GM18498 (cell line): ENCODE data around the gene IDH2.
"Not testable (repeated sequence)": the region's sequence is repeated elsewhere in the genome, so short reads cannot be mapped to it uniquely, and the experiment has no call there.

Experiments
- ATAC-seq: cut with Tn5 transposase; IDR thresholded peaks from one replicate; pipeline ENCODE4 v1.9.1; 2021; ENCODE audit warnings: mild to moderate bottlenecking, moderate library complexity; ENCODE audit not compliant: unreplicated experiment

The IDH2 gene

DNA sequence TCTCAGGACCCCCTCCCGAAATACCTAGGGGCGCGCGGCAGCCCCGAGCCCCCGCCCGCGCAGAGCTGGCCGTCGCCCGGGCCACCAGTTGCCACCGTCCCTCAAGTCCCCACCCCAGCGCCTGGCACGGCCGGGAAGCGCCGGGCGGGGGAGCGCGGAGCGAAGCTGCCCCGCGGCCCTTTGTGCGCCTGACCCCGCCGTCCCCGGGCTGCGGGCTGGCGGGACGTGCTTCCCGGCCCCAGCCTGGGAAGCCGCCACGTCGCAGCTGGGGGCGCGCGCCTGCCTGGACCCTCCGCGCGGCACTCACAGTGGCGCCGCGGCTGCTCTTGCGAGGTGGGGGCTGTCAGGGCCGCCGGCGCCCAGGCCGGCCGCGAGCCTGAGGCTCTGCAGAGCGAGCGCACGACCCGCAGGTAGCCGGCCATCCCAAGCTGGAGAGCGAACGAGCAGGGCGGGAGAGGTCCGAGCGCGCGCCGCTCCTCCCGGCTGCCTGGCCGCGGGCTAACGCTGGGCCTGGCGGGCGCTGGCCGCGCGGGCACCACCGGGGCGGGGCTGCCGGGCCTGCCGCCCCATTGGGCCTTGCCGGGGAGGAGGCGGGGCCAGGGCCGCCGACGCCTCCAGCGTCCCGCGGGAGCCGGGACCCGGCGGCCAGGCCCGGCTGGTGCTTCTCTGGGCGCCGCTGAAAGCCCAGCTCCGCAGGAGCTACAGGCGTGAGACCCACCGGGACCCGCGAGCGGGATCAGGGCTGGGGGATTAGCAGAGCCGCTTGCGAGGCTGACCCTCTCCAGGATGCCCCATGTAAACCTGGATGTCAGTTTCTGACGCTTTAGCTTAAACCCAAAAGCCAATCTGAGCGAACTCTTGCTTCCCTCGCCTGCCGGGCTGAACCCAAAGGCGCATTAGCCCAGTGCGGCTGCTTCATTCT lies at the start of gene IDH2:
IDH2 (minus strand) TSS at position 500 of the 922 bp plus-strand sequence; CDS start at position 422, 78 bp downstream.
- ATAC-seq = peak; percentile 78

DNA sequence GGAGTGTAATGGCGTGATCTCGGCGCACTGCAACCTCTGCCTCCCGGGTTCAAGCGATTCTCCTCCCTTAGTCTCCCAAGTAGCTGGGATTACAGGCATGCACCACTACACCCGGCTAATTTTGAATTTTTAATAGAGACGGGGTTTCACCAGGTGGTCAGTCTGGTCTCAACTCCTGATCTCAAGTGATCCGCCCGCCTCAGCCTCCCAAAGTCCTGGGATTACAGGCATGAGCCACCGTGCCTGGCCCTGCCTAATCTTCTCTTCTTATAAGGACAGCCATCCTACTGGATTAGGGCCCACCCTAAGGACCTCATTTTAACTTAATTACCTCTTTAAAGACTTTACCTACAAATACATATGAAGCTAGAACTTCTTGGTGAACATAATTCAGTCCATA lies 48.3 kb upstream of the IDH2 start:
- ATAC-seq = not testable (repeated sequence)

GRCh38 chr15:90149609-90150340 lies 47.5 kb upstream of the IDH2 start:
- ATAC-seq = no peak

DNA sequence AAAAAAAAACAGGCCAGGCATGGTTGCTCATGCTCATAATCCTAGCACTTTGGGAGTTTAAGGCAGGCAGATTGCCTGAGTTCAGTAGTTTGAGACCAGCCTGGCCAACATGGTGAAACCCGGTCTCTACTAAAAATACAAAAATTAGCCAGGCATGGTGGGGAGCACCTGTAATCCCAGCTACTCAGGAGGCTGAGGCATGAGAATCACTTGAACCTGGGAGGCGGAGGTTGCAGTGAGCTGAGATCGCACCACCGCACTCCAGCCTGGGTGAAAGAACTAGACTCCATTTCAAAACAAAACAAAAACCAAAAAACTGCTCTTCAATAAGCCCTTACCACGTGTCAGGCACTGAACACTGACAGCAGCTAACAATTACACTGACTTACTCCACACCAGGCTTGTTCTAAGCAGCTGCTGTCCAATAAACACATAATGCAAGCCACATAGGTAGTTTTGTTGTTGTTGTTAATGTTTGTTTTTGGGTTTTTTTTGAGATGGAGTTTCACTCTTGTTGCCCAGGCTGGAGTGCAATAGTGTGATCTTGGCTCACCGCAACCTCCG lies 44.0 kb upstream of the IDH2 start:
- ATAC-seq = not testable (repeated sequence)

DNA sequence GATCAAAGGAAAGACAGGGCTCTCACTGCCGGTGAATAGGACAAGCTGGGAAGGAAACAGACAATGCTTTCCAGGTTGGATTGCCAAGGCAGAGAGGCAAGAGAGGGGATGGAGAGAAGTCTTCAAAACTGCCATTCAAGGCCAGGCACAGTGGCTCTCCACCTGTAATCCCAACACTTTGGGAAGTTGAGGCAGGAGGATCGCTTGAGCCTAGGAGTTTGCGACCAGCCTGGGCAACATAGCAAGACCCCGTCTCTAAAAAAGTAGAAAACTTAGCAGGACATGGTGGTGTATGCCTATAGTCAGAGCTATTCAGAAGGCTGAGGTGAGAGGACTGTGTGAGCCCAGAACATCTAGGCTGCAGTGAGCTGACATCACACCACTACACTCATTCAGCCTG lies 43.5 kb upstream of the IDH2 start:
- no peak for ATAC-seq

- no peak for ATAC-seq
These were observed 43.0 kb upstream of the IDH2 start for GRCh38 chr15:90145259-90145658.

GRCh38 chr15:90143166-90143655 lies 40.9 kb upstream of the IDH2 start:
- peak; percentile 70 for ATAC-seq

GRCh38 chr15:90142216-90143165 lies 40.2 kb upstream of the IDH2 start:
- no peak for ATAC-seq

DNA sequence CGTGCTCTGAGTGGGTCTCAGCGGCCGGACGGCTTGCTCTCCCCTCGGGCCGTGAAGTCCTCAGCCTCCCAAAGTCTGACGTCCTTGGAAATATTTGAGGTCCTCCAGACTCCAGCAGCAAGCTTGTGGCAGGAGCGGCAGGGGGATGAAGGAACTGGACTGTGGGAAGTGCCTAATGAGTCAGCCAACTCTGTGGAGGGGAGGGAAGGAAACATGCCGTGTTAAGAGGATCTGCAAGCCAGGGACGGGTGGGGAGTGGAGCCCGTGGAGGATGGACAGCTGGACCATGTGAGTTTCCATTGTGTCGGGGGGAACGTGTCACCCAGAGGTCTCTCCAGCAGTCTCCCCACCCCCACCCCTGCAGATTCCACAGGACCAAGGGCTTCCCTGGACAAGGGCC lies 39.4 kb upstream of the IDH2 start:
- ATAC-seq = no peak

GRCh38 chr15:90139549-90139948 lies 37.3 kb upstream of the IDH2 start:
- not testable (repeated sequence) for ATAC-seq

- ATAC-seq = no peak
These were observed 36.0 kb upstream of the IDH2 start for GRCh38 chr15:90138071-90138833.

GRCh38 chr15:90132437-90132836 lies 30.2 kb upstream of the IDH2 start:
- no peak for ATAC-seq

GRCh38 chr15:90131848-90132247 lies 29.6 kb upstream of the IDH2 start:
- ATAC-seq = no peak

DNA sequence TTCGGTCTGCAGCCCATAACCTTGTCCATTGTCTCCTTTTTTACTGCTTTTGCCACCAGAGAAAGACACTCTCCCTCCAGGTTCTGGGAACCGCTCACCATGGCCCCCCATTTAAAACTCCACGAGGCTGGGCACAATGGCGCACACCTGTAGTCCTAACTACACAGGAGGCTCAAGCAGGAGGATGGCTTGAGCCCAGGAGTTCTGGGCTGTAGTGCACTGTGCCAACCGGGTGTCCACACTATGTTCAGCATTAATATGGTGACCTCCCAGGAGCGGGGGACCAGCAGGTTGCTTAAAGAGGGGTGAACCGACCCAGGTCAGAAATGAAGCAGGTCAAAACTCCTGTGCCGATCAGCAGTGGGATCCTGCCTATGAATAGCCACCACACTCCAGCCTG lies 28.0 kb upstream of the IDH2 start:
- ATAC-seq = no peak

DNA sequence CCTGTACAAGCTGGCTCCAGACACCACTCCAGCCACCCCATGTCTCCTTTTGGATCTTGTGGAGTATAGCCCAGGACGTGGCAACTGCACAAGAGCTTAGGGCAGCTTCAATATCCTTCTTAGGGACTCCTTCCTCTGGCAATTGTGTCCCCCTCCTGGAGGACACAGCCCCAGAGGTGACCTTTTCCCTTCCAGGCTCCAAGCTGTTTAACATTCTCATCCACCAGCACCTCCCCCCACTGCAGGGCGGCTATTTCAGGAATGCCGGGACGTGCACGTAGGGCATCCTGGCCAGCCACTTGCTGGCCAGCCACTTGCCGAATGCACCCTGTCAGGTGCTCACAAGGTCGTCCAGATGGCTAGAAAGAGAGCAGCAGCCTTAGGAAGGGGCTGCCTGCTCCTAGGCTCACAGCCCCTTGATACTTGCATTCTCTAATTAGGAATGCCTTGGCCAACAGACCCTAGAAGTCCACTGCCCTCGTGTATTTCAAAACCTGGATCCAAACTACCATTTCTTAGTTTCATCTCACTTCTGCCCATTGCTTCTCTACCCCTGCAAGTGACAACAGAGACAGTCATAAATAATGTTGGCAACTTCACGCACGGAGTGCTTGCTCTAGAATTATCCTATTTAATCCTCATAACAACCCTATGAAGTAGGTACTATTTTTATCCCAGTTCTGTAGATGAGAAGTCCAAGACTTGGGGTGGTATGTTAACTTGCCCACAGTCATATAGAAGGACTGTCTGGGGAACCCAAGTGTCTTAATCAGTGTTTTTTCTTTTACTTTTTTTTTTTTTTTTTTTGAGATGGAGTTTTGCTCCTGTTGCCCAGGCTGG lies 24.5 kb upstream of the IDH2 start:
- ATAC-seq = no peak

DNA sequence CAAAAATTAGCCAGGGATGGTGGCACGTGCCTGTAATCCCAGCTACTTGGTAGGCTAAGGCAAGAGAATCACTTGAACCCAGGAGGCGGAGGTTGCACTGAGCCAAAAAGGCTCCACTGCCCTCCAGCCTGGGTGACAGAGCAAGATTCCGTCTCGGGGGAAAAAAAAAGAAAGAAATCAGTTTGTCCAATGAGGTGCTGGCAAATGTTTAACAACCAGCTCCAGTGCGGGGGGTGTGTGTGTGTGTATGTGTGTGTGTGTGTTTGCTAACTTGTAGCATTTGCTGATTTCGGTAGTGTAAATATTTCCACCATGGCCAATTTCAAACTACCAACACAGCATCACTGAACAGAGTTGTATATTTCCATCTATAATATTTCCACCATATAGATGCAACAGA lies 23.8 kb upstream of the IDH2 start:
- ATAC-seq = no peak

DNA sequence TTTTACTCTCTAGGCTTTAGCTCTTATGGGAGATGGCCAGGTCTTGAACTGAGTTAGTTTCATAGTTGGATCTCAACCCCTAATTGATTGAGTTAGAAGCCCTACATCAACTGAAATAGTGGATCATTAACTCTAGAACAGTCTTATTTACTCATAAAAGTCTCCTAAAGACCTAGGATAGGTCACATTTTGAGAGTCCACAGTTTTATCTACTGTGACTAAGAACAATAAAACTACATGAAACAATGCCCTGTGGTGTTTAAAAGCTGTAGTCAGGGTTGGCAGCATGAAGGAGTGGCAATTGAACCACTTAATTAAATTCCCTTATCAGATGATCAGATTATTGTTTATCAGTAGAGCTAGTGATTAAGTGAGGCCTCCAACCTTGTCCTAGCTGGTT lies 22.2 kb upstream of the IDH2 start:
- no peak for ATAC-seq

DNA sequence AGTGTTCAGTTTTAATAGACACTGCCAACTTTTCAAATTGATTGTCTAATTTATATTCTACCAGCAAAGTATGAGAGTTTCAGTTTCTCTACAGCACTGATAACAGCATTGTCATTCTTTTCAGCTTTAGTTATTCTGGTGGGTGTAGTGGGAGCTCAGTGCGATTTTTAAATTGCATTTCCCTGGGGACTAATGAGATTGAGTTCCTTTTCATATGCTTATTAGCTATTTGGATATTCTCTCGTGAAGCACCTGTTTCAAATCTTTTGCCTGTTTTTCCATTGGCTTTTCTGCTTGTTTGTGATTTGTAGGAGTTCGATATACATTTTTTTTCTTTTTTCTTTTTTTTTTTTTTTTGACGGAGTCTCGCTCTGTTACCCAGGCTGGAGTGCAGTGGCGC lies 18.8 kb upstream of the IDH2 start:
- no peak for ATAC-seq

DNA sequence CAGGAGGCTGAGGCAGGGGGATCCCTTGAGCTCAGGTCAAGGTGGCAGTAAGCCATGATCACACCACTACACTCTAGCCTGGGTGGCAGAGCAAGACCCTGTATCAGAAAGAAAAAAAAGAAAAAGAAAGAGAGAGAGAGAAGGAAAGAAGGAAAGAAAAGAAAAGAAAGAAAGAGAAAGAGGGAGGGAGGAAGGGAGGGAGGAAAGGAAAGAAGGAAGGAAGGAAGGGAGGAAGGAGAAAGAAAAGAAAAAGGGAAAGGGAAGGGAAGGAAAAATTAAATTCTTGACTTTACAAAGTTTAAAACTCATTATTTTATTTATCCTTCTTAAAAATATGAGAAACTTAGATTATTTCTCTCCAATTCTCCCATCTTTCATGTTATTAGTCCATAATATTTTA lies 17.1 kb upstream of the IDH2 start:
- ATAC-seq = no peak
